Astrocyte of the spinal cord (primary cell): Measurements from ENCODE around the gene FSTL5.
A peak's percentile ranks its signal among the peaks of the same experiment; 100 is the strongest.

Source experiments
- DNase-seq: peaks from one replicate; pipeline ENCODE4 v3.0.0; 2011; ENCODE audit warnings: low read depth, low spot score
- H3K4me3 ChIP-seq: 2 replicates; pipeline ENCODE4 v1.5.1; 2011; ENCODE audit warnings: low read depth, mild to moderate bottlenecking, low read length, moderate library complexity
- CTCF ChIP-seq: IDR thresholded peaks from 2 replicates; pipeline ENCODE4 v1.5.1; 2012; ENCODE audit warnings: low read depth, mild to moderate bottlenecking, low read length, inconsistent platforms
- in situ Hi-C: cut with HindIII; loops from 2 replicates; pipeline ENCODE4 v1.10.0; 2017; ENCODE audit warnings: low sequenced_read_pairs

FSTL5 gene

GRCh38 chr4:161717084-161717483, 446.7 kb downstream of the FSTL5 start:
- in situ Hi-C loops: no loop called here
- DNase-seq: no peak
- TF ChIP-seq CTCF: no peak
- H3K4me3 ChIP-seq: no peak overlapping the region

GRCh38 chr4:161714931-161715330, 448.9 kb downstream of the FSTL5 start:
- no peak for TF ChIP-seq CTCF
- H3K4me3 ChIP-seq: no peak overlapping the region
- in situ Hi-C loops: no loop called here
- peak; percentile 22 for DNase-seq

GRCh38 chr4:161714022-161714751, 449.6 kb downstream of the FSTL5 start:
- in situ Hi-C loops: no loop called here
- no peak for TF ChIP-seq CTCF
- no peak overlapping the region for H3K4me3 ChIP-seq
- DNase-seq: peak; percentile 87

- H3K4me3 ChIP-seq: no peak overlapping the region
- no peak for DNase-seq
- TF ChIP-seq CTCF: no peak
- in situ Hi-C loops: no loop called here
Observed at GRCh38 chr4:161704653-161705052, 459.1 kb downstream of the FSTL5 start.

GRCh38 chr4:161704040-161704439, 459.8 kb downstream of the FSTL5 start:
- in situ Hi-C loops: no loop called here
- no peak for DNase-seq
- no peak for TF ChIP-seq CTCF
- H3K4me3 ChIP-seq: no peak overlapping the region

- peak; percentile 2 for TF ChIP-seq CTCF
- DNase-seq: no peak
- in situ Hi-C loops: no loop called here
- H3K4me3 ChIP-seq: no peak overlapping the region
Observed at GRCh38 chr4:161702287-161702686, 461.5 kb downstream of the FSTL5 start.

GRCh38 chr4:161696944-161697343, 466.9 kb downstream of the FSTL5 start:
- TF ChIP-seq CTCF: no peak
- no peak for DNase-seq
- in situ Hi-C loops: no loop called here
- no peak overlapping the region for H3K4me3 ChIP-seq
